Activated CD4-positive, alpha-beta T cell treated with anti-CD3 and anti-CD28 coated beads, Interleukin-2, amount 50 U/mL, for 48 hours (primary cell): Measurements from ENCODE around the gene FOXF1.

Experiments
- DNase-seq, 2 experiments: peaks; one replicate each; pipeline ENCODE4 v3.0.0-alpha.2; 2020

Gene FOXF1

GRCh38 chr16:86510465-86511261, at the start of gene FOXF1:
Gene FOXF1 (plus strand): TSS chr16:86510527. CDS start chr16:86510570, 43 bp downstream.
- peak in 1 of 2 experiments; percentile 39 for DNase-seq

DNA sequence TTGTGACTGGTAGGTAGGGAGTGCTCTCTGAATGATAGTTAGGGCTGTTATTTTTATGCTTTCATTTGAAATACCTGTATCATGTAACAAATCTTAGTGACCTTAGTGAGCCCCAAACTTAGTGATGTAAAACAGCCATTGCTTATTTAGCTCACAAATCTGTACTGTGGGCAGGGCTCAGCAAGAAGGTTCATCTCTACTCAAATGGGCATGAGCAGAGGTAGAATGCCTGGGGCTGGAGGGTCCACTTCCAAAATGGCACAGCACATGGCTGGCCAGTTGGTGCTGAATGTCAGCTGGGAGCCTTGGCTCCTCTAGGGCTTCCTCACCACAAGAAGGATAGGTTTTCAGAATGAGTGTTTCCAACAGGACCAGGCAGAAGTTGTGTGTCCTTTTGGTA, 49.3 kb upstream of the FOXF1 start:
- DNase-seq = no peak

DNA sequence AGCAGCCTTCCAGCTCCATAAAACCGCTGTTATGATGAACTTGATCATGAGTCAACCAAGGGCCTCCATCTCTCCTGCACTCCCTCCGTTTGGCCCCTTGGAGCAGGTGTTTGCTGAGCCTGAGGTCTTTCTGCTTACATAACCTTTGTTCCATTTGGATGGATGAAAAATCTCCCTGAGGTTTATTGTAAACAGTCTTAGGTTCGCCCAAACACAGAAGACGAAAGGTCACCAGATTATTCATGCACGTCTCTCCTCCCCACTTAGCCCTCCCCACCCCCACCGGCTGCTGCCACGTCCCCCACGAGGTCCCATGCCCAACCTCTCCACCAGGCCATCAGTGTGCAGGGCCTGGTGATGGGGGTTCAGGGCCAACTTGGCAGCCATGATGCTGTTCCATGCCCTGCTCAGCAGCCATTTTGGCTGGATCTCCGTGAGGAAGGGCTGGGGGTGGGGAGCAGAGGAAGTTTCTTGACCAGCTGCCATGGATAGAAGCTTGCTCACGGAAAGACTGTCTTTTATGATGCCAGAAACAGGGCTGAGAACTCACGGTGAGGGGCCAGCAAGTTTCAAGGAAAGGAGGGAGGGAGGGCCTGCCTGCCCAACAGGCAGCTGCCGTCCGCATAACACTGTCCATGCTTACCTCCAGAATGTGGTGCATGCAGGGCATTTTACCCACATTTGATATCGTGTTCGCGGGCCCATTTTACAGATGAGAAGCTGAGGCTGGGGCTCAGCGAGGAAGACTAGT, 47.8 kb upstream of the FOXF1 start:
- no peak for DNase-seq

DNA sequence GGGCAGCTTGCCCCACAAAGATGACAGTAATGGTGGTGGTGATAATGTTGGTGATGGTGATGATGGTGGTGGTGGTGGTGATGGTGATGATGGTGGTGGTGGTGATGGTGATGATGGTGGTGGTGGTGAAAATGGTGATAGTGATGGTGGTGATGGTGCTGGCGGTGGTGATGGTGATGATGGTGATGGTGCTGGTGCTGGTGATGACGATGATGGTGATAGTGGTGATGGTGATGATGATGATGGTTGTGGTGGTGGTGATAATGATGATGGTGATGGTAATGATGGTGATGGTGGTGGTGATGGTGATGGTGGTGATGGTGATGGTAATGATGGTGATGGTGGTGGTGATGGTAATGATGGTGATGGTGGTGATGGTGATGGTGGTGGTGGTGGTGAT, 46.3 kb upstream of the FOXF1 start:
- DNase-seq = no peak

DNA sequence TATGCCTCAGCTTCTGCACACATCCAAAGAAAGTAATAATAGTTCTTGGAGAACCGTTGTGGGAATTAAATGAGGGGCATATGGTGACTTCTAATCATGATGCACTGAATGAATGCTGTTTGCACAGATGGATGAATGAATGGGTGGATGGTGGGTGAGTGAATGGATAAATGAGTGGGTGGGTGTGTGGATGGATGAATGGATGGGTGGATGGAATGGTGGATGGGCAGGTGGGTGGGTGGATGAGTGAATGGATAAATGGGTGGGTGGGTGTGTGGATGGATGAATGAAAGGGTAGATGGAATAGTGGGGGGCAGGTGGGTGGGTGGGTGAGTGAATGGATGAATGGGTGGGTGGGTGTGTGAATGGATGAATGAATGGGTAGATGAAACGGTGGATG, 44.9 kb upstream of the FOXF1 start:
- no peak for DNase-seq

- DNase-seq = no peak
Observed at GRCh38 chr16:86466696-86467406, 43.5 kb upstream of the FOXF1 start.

- no peak for DNase-seq
Observed at GRCh38 chr16:86467490-86467889, 42.8 kb upstream of the FOXF1 start.

- DNase-seq = no peak
Observed at GRCh38 chr16:86470964-86471363, 39.4 kb upstream of the FOXF1 start.

DNA sequence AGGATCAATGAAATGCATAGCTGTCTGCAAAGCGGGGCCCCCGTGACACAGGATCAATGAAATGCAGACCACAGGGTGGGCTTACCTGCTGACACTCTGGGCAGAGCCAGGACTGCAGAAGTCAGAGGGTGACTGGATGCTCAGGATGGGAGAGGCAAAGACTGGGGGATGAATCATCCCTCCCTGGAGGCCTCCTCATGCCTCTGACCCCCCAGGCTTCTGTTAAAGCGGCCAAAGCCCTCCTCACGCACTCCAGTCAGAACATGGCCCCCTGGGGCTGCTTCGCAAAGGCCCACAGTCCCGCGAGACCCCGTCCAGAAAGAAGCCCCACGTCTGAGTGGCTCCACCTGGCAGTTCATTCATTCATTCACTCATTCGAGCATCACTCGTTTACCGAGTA, 38.4 kb upstream of the FOXF1 start:
- no peak for DNase-seq

DNA sequence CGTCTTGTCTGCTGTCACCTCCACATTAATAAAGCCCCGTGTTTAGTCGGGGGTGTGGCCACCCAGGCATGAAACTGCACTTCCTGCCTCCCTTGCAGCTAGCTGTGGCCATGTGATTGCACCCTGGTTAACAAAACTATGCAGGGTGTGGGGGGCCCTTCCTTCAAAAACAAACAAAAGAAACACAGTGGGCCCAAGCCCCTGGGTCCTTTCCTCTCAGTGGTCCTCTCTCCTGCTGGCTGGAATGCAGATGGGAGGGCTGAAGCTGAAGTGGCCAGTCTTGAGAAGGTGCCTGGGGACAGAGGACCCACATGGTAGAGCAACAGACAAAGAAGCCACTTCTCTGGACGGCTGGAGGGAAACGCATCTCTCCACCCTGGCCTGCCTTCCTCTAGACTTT, 38.0 kb upstream of the FOXF1 start:
- no peak for DNase-seq

- no peak for DNase-seq
Observed at GRCh38 chr16:86476956-86477534, 33.3 kb upstream of the FOXF1 start.

DNA sequence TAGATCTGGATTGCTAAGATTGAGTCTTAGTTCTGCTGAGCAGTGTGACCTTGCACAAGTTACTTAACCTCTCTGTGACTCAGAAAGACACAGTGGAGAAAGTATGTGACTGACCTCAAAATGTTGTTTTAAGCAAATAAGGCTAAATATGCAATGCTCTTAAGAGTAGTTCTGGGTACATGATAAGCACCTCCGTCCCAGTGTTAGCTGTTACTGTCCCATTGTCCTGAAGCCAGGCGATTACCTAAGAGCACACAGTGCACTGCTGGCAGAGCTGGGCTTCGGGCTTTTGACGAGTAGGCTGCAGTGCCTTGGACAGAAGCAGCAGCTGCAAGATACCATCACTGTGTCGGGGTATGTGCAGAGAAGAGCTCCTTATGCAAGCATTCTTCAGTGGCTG, 32.7 kb upstream of the FOXF1 start:
- DNase-seq = no peak

GRCh38 chr16:86478779-86479178, 31.5 kb upstream of the FOXF1 start:
- no peak for DNase-seq

DNA sequence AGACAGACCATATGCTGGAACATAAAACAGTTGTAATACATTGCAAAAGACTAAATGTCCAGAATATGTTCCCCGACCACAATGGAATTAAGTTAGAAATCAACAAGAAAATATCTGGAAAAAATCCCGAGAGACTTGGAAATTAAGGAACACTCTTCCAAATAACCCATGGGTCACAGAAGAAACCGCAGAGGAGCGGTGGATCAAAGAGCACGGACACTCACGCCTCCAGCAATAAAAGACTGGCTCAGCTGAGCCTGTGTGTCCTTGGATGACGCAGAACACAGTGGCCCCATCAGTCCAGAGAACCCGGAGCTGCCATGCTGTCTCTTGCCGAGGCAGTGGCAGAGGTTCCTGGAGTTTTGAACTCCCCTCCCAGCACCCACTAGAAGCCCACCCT, 30.9 kb upstream of the FOXF1 start:
- DNase-seq = no peak

DNA sequence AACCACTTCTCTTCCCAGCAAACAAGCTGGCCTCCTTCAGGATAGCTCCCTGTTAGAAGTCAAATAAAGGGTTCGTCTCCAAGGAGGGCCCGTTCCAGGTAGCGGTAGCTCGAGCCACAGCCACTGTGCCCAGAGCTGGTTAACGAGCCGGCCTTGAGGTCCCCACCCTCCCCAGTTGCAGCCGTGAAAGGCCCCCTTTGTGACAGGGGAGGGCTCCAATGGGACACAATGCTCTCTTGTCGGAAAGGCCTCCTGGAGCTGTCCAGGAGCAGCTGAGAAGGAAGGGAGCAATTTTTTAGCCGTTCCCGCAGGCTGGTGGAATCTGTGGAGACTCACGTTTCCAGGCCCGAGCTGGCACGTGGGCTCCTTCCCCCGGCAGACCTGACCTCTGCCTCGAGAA, 29.9 kb upstream of the FOXF1 start:
- no peak for DNase-seq

DNA sequence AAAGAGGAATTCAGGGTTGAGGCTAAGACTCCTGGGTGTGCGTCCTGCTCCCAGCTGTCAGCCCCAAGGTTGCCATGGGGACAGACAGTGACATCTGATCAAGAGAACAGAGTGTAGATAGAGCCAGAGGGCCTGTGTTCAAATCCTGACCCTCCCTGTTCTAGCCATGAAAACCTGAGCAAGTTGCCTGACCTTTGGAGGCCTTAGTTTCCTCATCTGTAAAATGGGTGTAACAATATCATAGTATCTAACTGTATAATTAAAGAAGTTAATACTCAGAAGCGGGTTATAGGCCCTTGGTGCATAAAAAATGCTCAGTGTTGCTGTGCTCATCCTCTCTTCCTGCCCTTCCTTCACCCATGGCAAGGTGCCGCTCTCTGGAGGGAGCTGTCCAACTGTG, 28.7 kb upstream of the FOXF1 start:
- DNase-seq = no peak

- no peak for DNase-seq
Observed at GRCh38 chr16:86484240-86484639, 26.1 kb upstream of the FOXF1 start.

- DNase-seq = no peak
Observed at GRCh38 chr16:86485746-86486145, 24.6 kb upstream of the FOXF1 start.

GRCh38 chr16:86490859-86491639, 19.3 kb upstream of the FOXF1 start:
- no peak for DNase-seq

- no peak for DNase-seq
Observed at GRCh38 chr16:86491640-86492023, 18.7 kb upstream of the FOXF1 start.

DNA sequence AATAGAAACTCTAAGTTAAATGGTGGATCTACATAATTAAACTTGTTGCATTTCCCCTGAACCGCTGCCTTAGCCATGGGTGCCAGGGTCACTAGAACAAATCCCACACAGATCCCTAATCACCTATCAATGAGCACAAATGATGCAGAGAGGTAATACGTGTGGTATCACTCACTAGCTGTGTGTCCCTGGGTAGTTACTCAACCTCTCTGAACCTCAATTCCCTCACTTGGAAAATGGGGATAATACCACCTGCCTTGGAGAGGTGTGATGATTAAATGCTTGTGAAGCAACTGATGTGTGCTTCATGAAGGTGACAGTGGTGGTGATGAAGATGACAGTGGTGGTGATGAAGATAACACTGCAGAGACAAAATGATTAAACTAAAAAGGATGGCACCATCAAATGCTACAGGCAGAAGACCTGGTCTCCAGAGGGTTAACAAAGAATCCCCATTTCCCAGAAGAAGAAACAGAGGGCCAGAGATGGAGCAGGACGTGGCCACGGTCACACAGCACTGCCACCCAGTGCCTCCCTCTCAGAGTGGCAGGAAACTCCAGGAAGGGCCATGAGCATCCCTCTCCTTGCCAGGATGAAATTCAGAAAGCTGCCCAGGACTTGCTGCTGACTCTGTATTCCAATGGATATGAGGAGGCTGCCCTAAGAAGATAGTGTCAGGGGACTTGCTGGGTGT, 17.9 kb upstream of the FOXF1 start:
- no peak for DNase-seq
